Subcutaneous adipose tissue (tissue), 4 donors: ENCODE data around the gene ALDH4A1. TPM values are rescaled to one million over a fixed set of nuclear protein-coding genes. Genes with fewer than 3 reads are reported as not detected.

Experiments used
- total RNA-seq, 4 donors: library from RNA; depleted of rRNA; stranded (reverse); fragments of >200 nt; gene quantifications; one replicate each; pipeline ENCODE4 v1.1.0, GENCODE V29; 2016
- TF ChIP-seq, protein P1 (sequence below): fragments of 450-650 bp; IDR thresholded peaks from one replicate; pipeline ENCODE4 v1.5.1; 2016; ENCODE audit warnings: low read depth, mild to moderate bottlenecking, control low read depth, antibody characterized with exemption, moderate library complexity

The ALDH4A1 gene
- total RNA-seq, 4 donors from 2014 or later: 24.1 to 167 (median 49.8) TPM

DNA sequence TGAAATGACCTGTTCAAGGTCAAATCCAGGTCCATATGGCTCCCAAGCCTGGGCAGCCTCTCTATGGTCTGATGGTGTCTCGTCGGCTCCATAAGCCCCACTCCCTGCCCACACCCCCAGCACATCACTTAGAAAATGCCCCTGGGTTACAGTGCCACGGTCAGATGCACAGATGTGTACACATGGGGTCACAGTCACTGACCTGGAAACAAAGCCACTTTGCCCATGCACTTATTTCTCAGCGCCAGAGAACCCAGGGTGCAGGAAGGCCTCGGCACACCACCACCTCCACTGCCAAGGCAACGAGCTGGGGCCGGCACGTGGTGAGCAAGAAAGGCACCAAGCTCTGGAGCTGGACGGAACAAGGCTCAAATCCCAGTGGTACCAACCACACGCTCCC is 29.4 kb upstream of the ALDH4A1 start:
- TF ChIP-seq, protein P1, sequence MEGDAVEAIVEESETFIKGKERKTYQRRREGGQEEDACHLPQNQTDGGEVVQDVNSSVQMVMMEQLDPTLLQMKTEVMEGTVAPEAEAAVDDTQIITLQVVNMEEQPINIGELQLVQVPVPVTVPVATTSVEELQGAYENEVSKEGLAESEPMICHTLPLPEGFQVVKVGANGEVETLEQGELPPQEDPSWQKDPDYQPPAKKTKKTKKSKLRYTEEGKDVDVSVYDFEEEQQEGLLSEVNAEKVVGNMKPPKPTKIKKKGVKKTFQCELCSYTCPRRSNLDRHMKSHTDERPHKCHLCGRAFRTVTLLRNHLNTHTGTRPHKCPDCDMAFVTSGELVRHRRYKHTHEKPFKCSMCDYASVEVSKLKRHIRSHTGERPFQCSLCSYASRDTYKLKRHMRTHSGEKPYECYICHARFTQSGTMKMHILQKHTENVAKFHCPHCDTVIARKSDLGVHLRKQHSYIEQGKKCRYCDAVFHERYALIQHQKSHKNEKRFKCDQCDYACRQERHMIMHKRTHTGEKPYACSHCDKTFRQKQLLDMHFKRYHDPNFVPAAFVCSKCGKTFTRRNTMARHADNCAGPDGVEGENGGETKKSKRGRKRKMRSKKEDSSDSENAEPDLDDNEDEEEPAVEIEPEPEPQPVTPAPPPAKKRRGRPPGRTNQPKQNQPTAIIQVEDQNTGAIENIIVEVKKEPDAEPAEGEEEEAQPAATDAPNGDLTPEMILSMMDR: no peak

DNA sequence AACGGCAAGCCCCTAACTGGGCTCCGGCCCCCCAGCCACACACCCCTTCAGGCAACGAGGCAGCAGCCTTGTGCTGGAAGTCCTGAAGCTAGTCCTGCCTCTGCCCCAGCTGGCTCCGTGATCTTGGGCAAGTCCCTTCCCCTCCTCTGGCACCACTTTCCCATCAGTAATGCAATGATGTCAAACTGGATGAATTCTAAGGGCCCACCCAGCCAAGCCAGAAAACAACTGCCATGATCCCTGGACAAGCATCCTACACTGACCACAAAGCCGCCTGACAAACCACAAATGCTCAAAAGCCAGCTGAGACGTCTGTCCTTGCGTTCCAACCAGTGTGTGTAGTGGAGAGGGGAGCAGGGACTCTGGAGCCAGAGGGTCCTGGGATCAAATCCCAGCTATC is 27.3 kb upstream of the ALDH4A1 start:
- TF ChIP-seq, protein P1: no peak

DNA sequence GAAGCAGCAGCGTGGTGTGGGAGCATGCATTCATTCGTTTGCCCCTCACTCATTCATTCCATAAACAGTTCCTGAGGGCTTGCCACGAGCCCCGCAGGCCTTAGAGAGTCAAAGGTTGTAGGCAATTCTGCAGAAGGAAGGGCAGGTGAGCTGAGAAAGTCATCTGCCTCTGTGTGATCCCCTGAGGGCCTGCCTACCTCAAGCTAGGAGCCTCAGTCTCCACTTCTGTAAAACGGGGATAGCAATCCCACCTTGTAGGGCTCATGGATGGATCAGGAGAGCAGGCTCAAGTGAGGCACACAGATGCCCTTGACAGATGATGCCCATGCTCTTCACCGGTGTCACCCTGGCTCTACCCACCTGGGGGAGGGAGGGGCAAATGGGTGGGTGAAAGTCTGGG is 26.6 kb upstream of the ALDH4A1 start:
- TF ChIP-seq, protein P1: no peak

DNA sequence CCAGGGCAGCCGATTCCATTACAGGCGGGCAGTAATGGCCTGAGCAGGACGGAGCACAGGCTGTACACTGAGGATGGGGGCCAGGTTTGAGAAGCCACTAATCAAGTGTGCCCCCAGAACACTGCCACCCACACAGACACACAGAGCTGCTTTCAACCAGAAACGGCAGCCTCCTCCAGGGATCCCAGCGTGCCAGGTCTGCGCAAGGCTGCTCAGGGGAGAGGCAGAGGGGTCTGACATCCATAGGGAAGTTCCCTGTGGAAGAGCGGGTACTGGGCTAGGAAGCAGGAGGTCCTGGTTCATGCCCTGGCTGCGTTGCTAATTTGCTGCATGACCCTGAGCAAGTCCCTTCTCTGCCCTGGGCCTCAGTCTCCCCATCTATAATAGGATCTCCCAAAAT is 26.1 kb upstream of the ALDH4A1 start:
- TF ChIP-seq, protein P1: no peak

DNA sequence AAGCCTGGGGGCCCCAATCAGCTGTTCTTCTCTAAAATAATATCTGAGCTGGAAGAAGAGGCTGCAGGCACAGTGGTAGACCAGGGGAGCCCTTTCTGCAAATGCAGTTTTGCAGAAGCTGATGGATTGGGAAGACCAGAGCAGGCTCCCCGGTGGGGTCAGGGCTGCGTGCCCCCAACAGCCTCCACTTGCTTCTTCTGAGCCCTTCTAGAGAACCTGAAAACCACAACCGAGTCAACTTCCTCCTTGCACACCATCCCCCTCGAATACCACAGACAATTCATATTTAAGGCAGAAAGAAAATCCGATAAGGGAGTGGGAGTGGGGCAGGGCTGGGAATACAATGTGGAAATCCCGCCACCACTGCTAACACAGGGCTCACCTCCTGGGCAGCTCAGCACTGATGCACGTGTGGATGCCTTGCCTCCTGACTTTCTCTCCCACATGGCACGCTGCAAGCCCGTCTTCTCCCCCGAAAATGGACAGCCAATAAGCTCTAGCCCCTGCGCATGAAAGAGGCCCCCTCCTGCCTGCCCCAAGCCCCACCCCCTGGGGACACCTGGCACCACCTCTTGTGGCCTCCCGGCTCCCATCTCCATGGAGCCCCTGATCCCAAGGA is 25.4 kb upstream of the ALDH4A1 start:
- TF ChIP-seq, protein P1: no peak

DNA sequence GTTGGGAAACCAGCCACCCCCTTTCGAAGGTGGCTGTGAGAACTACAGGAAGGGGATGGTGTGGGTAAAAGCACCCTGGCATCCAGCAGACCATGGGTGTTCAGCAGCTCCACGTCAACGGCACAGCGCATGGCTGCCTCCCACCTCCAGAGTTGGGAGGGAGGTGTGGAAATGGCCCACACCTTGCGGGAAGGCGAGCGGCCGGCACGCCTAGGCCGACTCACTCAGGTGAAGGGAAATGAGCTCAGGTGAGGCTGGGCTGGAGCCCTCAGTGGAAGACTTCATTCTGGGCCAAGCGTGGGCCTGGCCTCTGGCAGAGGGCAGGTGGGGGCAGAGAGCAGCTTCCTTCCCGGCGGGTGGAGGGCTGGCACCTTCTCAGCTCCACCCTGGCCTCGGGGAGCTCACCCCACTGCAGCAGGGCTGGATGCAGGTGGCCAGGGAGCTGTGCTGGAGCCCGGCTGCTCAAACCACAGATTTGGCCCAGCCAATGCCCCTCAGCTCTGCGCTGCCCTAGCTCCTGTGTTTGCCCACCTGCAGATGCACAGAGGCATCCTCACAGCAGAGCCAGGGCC is 24.8 kb upstream of the ALDH4A1 start:
- TF ChIP-seq, protein P1: no peak

- TF ChIP-seq, protein P1: no peak
Measured at GRCh38 chr1:18926315-18927081, 24.1 kb upstream of the ALDH4A1 start.
